Measurements from ENCODE around the gene USPL1.

USPL1 gene

DNA sequence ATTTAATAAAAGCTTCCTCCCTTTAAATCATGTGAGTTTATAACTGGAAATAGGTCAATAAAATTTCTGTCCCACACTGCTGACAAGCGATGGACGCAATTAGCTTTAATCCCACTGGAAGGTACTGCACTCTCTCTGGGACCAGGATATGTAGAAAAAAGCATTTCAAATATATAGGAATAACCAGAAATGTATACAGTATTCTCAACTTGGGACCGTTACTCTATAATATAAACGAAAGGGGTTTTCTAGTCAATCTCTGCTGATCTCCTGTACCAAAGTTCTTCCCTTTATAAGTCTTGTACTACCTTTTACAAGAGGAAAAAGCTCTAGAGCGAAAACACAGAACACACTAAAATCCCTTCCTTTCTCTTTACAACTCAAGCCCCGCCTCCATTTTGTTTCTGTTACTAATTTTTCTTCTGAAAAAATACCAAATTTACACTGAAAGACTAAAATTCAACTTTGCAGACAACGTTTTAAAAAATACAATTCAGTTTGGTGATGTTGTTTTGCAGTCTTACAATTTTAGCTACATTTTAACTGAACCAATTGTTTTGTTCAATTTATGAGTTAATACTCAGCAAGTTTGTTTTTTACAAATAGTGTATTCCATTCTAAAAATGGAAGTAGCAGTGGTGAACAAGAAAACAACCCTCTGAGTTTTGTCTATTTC is 1.7 kb upstream of the USPL1 start:
- Histone ChIP-seq H3K27me3 (ENCODE audit: control insufficient read depth in 1 of 2, insufficient read depth in 2 of 2, low read length in 2 of 2) (no peaks in the 10 kb centered on the region), H3K4me3 (ENCODE audit: low read length in 2 of 2) (peak overlapping the region; percentile 83 to 98), H3K36me3 (ENCODE audit: control insufficient read depth in 2 of 2, insufficient read depth in 2 of 2, low read length in 2 of 2) (no peaks in the 10 kb centered on the region), H3K27ac (ENCODE audit: low read length) (peak overlapping the region; percentile 99), H3K9me3 (ENCODE audit: control insufficient read depth in 2 of 2, low read length in 2 of 2) (no peaks in the 10 kb centered on the region), H3K4me1 (ENCODE audit: control insufficient read depth, insufficient read depth, low read length) (peaks cover 5% of the 10 kb centered on the region), H3K9ac (ENCODE audit: low read length in 2 of 2) (peak overlapping the region; percentile 99 to 100)

DNA sequence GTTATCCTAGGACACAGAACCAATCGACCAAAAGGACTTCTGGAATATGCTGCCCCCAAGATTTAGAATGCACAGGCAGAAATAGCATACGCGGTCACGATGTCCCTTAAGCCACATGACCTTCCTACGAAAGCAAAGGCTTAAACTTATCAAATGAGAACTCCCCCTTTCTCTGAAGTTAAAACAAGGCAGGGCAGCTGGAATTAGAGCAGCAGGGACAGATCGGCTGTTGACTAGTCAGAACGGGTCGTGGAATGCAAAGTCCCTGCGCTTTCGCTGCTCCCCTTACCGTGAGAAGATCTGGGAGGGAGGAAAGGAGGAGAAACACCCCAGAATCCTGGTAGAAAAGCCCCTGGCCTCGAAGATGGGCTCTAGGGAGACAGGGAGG is 799 bp upstream of the USPL1 start:
- no peaks in the 10 kb centered on the region for H3K27me3 ChIP-seq (ENCODE audit: control insufficient read depth in 1 of 2, insufficient read depth in 2 of 2, low read length in 2 of 2)
- no peaks in the 10 kb centered on the region for H3K9me3 ChIP-seq (ENCODE audit: control insufficient read depth in 2 of 2, low read length in 2 of 2)
- H3K36me3 ChIP-seq (ENCODE audit: control insufficient read depth in 2 of 2, insufficient read depth in 2 of 2, low read length in 2 of 2) = no peaks in the 10 kb centered on the region
- peak overlapping the region; percentile 83 to 98 for H3K4me3 ChIP-seq (ENCODE audit: low read length in 2 of 2)
- peaks cover 5% of the 10 kb centered on the region for H3K4me1 ChIP-seq (ENCODE audit: control insufficient read depth, insufficient read depth, low read length)
- peak overlapping the region; percentile 99 to 100 for H3K9ac ChIP-seq (ENCODE audit: low read length in 2 of 2)
- H3K27ac ChIP-seq (ENCODE audit: low read length) = peak overlapping the region; percentile 99

DNA sequence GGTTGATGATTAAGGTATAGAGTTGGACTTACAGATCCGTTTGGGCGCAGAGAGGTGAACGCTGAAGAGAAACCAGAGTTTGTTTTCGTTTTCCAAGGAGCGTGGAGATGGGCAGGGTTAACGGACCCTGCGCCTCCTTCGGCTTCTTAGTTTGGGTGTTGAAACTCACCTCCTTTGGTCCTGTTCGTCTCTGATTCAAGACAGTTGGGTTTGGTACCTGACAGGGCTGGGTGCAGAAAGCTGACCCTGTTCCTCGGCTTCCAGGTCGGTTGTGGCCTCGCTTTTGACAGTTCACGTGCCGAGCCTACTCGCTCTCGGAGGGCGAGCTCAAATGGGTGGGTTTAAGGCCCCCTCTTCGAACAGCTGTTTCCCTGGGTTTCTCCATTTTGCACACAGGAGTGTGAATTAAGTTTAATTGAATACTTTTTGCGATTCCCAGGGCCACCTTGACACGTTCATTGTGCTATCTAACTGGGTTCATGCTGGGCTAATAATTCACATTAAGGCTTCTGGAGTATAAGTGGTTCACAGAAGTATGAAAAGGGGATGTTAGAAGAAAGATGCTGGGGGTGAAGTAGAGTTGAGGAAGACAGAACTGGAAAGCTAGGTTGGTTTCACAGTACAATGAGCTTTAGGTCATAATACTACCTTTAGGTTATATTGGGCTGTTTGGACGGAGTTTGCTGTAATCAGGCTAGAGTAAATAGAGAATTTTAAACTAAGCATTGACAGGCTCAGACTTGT is 638 bp downstream of the USPL1 start:
- H3K9ac ChIP-seq (ENCODE audit: low read length in 2 of 2) = peak overlapping the region; percentile 75 to 93
- peaks cover 5% of the 10 kb centered on the region for H3K4me1 ChIP-seq (ENCODE audit: control insufficient read depth, insufficient read depth, low read length)

DNA sequence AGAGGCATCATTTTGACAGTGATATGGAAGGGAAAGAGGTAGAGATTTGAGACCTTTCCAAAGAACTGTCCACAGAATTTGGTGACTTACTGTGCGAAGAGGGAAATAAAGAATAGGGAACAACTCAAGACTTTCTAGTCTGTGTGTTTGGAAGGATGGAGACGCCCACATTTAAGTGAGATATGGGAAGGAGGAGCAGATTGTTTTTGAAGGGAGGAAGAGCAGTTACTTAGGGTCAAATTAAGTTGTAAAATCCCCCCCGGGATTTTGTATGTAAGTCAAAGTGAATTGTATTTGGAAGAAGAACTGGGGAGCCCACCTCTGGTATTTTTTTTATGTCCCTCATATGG is 1.2 kb downstream of the USPL1 start:
- Histone ChIP-seq H3K36me3 (ENCODE audit: control insufficient read depth in 2 of 2, insufficient read depth in 2 of 2, low read length in 2 of 2) (peaks cover 5 to 7% of the 10 kb centered on the region in 2 donors), H3K27ac (ENCODE audit: low read length) (no peak overlapping the region), H3K27me3 (ENCODE audit: control insufficient read depth in 1 of 2, insufficient read depth in 2 of 2, low read length in 2 of 2) (no peaks in the 10 kb centered on the region), H3K9me3 (ENCODE audit: control insufficient read depth in 2 of 2, low read length in 2 of 2) (no peaks in the 10 kb centered on the region), H3K4me1 (ENCODE audit: control insufficient read depth, insufficient read depth, low read length) (peaks cover 5% of the 10 kb centered on the region), H3K4me3 (ENCODE audit: low read length in 2 of 2) (peak overlapping the region; percentile 76 to 98), H3K9ac (ENCODE audit: low read length in 2 of 2) (peak overlapping the region in 1 of 2 donors; percentile 75)

More for the DNA sequence above, 638 bp downstream of the USPL1 start:
- no peaks in the 10 kb centered on the region for H3K9me3 ChIP-seq (ENCODE audit: control insufficient read depth in 2 of 2, low read length in 2 of 2)
- peaks cover 4 to 5% of the 10 kb centered on the region in 2 donors for H3K36me3 ChIP-seq (ENCODE audit: control insufficient read depth in 2 of 2, insufficient read depth in 2 of 2, low read length in 2 of 2)
- H3K4me3 ChIP-seq (ENCODE audit: low read length in 2 of 2) = peak overlapping the region; percentile 76 to 98
- H3K27me3 ChIP-seq (ENCODE audit: control insufficient read depth in 1 of 2, insufficient read depth in 2 of 2, low read length in 2 of 2) = no peaks in the 10 kb centered on the region
- peak overlapping the region; percentile 84 for H3K27ac ChIP-seq (ENCODE audit: low read length)

DNA sequence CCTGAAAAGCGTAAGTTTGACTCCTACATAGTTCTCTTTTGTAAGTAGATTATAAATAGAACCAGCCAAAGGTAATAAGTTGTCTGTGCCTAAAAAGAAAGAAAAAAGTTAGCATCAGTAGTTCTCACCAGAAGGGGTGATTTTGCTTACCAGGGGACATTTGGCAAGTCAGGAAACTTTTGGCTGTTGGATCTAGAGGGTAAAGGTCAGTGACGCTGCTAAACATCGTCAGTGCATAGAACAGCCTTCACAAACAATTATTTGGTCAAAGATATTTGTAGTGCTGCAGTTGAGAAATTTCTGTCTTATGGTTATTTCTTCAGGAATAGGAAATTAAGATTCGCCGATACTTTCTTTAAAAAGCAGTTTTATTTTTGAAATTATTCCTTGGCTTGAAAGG is 2.0 kb downstream of the USPL1 start:
- H3K9me3 ChIP-seq (ENCODE audit: control insufficient read depth in 2 of 2, low read length in 2 of 2) = no peaks in the 10 kb centered on the region
- H3K27me3 ChIP-seq (ENCODE audit: control insufficient read depth in 1 of 2, insufficient read depth in 2 of 2, low read length in 2 of 2) = no peaks in the 10 kb centered on the region
- H3K36me3 ChIP-seq (ENCODE audit: control insufficient read depth in 2 of 2, insufficient read depth in 2 of 2, low read length in 2 of 2) = peaks cover 5 to 11% of the 10 kb centered on the region in 2 donors
- no peak overlapping the region for H3K27ac ChIP-seq (ENCODE audit: low read length)
- H3K4me1 ChIP-seq (ENCODE audit: control insufficient read depth, insufficient read depth, low read length) = peaks cover 5% of the 10 kb centered on the region
- peak overlapping the region; percentile 44 to 76 for H3K4me3 ChIP-seq (ENCODE audit: low read length in 2 of 2)
- H3K9ac ChIP-seq (ENCODE audit: low read length in 2 of 2) = no peak overlapping the region

DNA sequence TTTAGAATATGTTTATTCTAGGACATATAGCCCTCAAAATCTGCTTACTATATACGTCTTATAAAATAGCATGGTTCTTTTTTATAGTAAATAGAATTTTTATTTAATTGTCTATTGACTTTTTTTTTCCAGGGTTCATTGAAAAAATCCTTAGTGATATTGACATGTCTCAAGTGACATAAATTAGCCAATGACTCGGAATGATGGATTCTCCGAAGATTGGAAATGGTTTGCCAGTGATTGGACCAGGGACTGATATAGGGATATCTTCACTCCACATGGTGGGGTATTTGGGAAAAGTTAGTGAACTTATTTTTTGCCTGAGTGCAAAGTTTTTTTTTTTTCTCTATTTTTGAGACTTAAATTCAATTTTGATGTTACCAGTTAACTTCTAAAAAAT is 3.2 kb downstream of the USPL1 start:
- no peak overlapping the region for H3K27ac ChIP-seq (ENCODE audit: low read length)
- H3K27me3 ChIP-seq (ENCODE audit: control insufficient read depth in 1 of 2, insufficient read depth in 2 of 2, low read length in 2 of 2) = no peaks in the 10 kb centered on the region

DNA sequence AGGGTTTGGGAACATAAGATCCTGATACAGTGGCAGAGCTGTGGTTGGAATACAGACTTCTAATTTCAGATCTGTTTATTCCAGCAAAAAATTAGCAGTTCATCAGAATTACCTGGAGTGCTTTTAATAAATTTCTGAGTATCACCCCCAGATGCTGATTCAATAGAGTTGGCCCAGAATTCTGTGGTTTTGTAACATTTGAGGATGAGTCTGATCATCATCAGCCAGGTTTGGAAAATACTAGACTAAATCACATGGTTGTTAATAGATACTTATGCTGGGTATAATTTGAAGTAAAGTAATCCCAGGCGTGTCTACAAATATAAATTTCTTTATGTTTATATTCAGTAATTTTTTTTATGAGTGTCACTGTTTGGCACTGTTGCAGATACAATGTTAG is 4.8 kb downstream of the USPL1 start:
- Histone ChIP-seq H3K4me3 (ENCODE audit: low read length in 2 of 2) (no peak overlapping the region), H3K27ac (ENCODE audit: low read length) (no peak overlapping the region), H3K9me3 (ENCODE audit: control insufficient read depth in 2 of 2, low read length in 2 of 2) (no peaks in the 10 kb centered on the region), H3K36me3 (ENCODE audit: control insufficient read depth in 2 of 2, insufficient read depth in 2 of 2, low read length in 2 of 2) (peaks cover 5 to 11% of the 10 kb centered on the region in 2 donors), H3K27me3 (ENCODE audit: control insufficient read depth in 1 of 2, insufficient read depth in 2 of 2, low read length in 2 of 2) (no peaks in the 10 kb centered on the region), H3K4me1 (ENCODE audit: control insufficient read depth, insufficient read depth, low read length) (peaks cover 5% of the 10 kb centered on the region), H3K9ac (ENCODE audit: low read length in 2 of 2) (no peak overlapping the region)

More for the DNA sequence above, 3.2 kb downstream of the USPL1 start:
- peaks cover 5% of the 10 kb centered on the region for H3K4me1 ChIP-seq (ENCODE audit: control insufficient read depth, insufficient read depth, low read length)
- H3K9ac ChIP-seq (ENCODE audit: low read length in 2 of 2) = no peak overlapping the region
- H3K4me3 ChIP-seq (ENCODE audit: low read length in 2 of 2) = no peak overlapping the region
- no peaks in the 10 kb centered on the region for H3K9me3 ChIP-seq (ENCODE audit: control insufficient read depth in 2 of 2, low read length in 2 of 2)
- peaks cover 5 to 11% of the 10 kb centered on the region in 2 donors for H3K36me3 ChIP-seq (ENCODE audit: control insufficient read depth in 2 of 2, insufficient read depth in 2 of 2, low read length in 2 of 2)

DNA sequence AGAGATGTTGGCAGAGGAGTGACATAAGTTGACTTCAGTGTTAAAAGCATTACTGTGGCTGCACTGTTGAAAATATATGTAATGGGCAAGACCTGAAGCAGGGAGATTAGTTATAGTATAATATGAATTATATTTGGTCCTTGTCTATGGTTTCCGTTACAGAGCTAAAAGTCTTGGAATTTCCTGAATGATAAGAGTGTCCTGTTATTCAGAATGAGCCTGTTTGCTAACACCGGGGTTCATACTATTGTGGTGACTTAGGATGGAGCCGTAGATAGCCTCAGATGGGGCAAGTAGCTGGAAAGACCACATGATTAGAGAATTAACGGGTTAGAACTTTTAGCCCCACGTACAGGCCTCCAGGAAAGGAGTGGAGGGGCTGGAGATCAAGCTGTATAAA is 5.7 kb downstream of the USPL1 start:
- H3K27me3 ChIP-seq (ENCODE audit: control insufficient read depth in 1 of 2, insufficient read depth in 2 of 2, low read length in 2 of 2) = no peaks in the 10 kb centered on the region
- H3K4me1 ChIP-seq (ENCODE audit: control insufficient read depth, insufficient read depth, low read length) = peaks cover 5% of the 10 kb centered on the region
- H3K4me3 ChIP-seq (ENCODE audit: low read length in 2 of 2) = no peak overlapping the region
- H3K9ac ChIP-seq (ENCODE audit: low read length in 2 of 2) = no peak overlapping the region
- H3K27ac ChIP-seq (ENCODE audit: low read length) = no peak overlapping the region
- H3K9me3 ChIP-seq (ENCODE audit: control insufficient read depth in 2 of 2, low read length in 2 of 2) = no peaks in the 10 kb centered on the region
- peaks cover 5 to 11% of the 10 kb centered on the region in 2 donors for H3K36me3 ChIP-seq (ENCODE audit: control insufficient read depth in 2 of 2, insufficient read depth in 2 of 2, low read length in 2 of 2)

DNA sequence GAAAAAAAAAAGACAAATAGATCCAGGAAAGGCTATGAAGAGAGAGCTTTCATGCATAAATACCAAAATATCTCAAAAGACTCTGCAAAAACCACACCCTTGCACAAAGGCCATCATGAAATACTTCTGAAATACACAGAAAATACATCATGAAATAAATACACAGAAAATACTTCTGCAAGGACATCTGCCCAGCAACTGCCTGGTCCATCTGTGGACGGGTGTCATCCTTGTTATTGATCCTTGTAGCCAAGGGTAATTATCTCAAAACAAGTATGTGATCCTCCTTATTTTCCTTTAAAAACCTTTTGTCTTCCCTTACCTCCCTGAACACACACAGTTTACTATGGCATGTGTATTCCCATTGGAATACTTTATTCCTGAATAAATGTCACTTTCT is 6.9 kb downstream of the USPL1 start:
- Histone ChIP-seq H3K36me3 (ENCODE audit: control insufficient read depth in 2 of 2, insufficient read depth in 2 of 2, low read length in 2 of 2) (peaks cover 5 to 14% of the 10 kb centered on the region in 2 donors), H3K9ac (ENCODE audit: low read length in 2 of 2) (no peak overlapping the region), H3K4me1 (ENCODE audit: control insufficient read depth, insufficient read depth, low read length) (peaks cover 5% of the 10 kb centered on the region), H3K4me3 (ENCODE audit: low read length in 2 of 2) (no peak overlapping the region), H3K27me3 (ENCODE audit: control insufficient read depth in 1 of 2, insufficient read depth in 2 of 2, low read length in 2 of 2) (no peaks in the 10 kb centered on the region), H3K9me3 (ENCODE audit: control insufficient read depth in 2 of 2, low read length in 2 of 2) (no peaks in the 10 kb centered on the region), H3K27ac (ENCODE audit: low read length) (no peak overlapping the region)

DNA sequence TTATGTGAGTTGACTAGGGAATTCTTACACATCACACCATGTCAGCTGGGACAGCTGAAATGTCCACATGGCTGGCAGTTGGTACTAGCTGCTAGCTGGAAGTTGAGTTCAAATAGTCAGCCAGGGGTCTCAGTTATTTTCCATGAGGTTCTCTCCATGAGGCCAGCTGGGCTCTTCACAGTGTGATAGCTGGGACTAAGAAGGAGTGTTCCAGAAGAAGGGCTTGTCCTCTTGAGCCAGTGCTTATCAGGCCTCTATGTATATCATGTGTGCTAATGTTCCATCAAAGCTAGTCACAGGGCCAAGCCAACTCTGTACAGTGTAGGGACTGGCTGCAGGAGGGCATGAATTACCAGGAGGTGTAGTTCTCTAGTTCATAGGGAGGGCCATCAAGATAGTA is 11.8 kb downstream of the USPL1 start:
- Histone ChIP-seq H3K36me3 (ENCODE audit: control insufficient read depth in 2 of 2, insufficient read depth in 2 of 2, low read length in 2 of 2) (peaks cover 7 to 8% of the 10 kb centered on the region in 2 donors), H3K27me3 (ENCODE audit: control insufficient read depth in 1 of 2, insufficient read depth in 2 of 2, low read length in 2 of 2) (no peaks in the 10 kb centered on the region), H3K4me3 (ENCODE audit: low read length in 2 of 2) (no peak overlapping the region), H3K9me3 (ENCODE audit: control insufficient read depth in 2 of 2, low read length in 2 of 2) (no peaks in the 10 kb centered on the region), H3K9ac (ENCODE audit: low read length in 2 of 2) (no peak overlapping the region), H3K4me1 (ENCODE audit: control insufficient read depth, insufficient read depth, low read length) (peaks cover 2% of the 10 kb centered on the region), H3K27ac (ENCODE audit: low read length) (no peak overlapping the region)

DNA sequence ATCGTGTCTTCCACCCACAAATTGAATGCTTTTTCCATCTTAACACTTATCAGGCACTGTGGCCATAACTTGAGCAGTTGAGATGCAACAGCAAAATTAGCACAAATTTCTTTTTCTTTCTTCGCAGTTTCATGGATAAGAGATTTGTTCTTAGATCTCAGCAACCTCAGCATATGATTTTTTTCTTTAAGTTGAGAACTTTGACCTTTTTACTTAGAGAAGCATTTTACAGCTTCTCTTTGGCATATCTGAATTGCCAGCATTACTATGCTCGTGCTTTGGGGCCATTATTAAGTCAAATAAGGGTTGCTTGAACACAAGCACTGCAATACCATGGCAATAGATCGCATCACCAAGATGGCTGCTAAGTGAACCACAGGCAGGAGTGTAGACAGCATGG is 16.1 kb downstream of the USPL1 start:
- Histone ChIP-seq H3K36me3 (ENCODE audit: control insufficient read depth in 2 of 2, insufficient read depth in 2 of 2, low read length in 2 of 2) (peaks cover 5 to 13% of the 10 kb centered on the region in 2 donors), H3K4me1 (ENCODE audit: control insufficient read depth, insufficient read depth, low read length) (peaks cover 2% of the 10 kb centered on the region), H3K9ac (ENCODE audit: low read length in 2 of 2) (no peak overlapping the region), H3K27me3 (ENCODE audit: control insufficient read depth in 1 of 2, insufficient read depth in 2 of 2, low read length in 2 of 2) (no peaks in the 10 kb centered on the region), H3K27ac (ENCODE audit: low read length) (no peak overlapping the region), H3K9me3 (ENCODE audit: control insufficient read depth in 2 of 2, low read length in 2 of 2) (no peaks in the 10 kb centered on the region), H3K4me3 (ENCODE audit: low read length in 2 of 2) (no peak overlapping the region)
